ENCODE measurements around the gene CEP41. TPM values are rescaled to one million over a fixed set of nuclear protein-coding genes. Genes with fewer than 3 reads are reported as not detected.
A peak's percentile ranks its signal among the peaks of the same experiment; 100 is the strongest.

The CEP41 gene, protein sequence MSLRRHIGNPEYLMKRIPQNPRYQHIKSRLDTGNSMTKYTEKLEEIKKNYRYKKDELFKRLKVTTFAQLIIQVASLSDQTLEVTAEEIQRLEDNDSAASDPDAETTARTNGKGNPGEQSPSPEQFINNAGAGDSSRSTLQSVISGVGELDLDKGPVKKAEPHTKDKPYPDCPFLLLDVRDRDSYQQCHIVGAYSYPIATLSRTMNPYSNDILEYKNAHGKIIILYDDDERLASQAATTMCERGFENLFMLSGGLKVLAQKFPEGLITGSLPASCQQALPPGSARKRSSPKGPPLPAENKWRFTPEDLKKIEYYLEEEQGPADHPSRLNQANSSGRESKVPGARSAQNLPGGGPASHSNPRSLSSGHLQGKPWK
- 22.1 TPM for polyA plus RNA-seq (2013, experiment 1 of 2; ENCODE audit: insufficient read length)
- polyA plus RNA-seq (2013, experiment 2 of 2; ENCODE audit: insufficient read length), result 23.7 TPM

DNA sequence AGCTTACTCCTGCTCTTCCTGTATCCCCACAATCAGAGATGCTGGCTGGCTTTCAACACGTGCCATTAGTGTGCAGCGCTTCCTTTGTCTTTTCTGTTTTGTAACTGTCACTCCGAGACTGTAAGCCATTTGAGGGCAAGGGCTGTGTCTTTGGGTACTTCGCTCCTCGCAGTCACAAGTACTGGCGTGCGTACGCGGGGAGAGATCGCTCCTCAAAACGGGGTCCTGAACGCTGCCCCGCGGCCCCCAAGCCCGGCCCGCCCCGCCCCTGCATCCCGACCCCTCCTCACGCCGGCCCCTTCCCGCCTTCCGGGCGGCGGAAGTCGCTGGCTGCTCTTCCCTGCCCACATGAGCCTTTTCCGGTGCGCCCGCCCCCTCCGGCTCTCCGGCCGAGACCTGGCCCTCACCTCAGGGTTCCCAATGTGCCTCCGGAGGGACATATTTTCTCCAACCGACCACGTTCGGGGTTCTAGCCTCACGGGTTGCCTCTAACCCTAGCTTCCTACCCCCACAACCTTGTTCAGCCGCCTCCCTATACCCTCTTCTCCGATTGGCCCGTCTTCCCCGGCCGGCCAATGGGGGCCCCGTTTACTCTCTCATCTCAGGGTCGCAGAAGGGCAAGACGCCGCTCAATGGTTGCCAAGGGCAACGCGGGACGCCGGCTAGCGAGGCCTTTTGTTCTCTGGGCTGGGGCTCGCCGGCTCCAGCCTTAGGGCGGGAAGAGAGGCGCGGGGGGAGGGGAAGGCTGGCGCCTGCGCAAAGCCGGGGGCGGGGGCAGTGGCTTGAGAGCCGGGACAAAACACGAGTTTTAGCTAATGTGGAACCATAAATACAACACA, at the start of gene CEP41:
Gene CEP41, minus strand, starts transcription at position 490 of the 839 bp plus-strand sequence. Its CDS starts 50 bp downstream, at position 440.
- DNase-seq, result peak; percentile 99

DNA sequence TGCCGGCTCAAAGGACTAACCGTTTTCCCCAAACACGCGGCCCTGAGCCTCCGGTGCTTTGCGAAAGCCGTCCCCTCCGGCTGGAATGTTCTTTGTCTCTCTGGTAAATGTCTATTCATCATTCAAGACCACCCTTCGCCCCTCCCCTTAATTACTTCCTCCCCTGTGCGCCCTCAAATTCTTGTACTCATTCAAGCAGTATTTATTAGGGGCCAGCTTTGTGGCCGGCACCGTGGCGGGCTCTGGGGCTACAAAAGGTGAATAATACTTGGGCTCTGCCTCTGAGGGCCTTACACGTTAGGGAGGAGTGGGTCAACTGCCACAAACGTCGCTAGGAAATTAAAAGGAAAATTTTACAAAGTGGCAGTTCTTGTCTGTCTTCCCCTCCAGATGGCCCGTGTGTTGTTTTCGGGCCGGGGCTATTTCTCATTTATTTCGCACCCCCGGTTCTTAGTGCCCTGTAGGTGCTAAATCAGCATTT, 49.5 kb upstream of the CEP41 start:
- no peak for DNase-seq

DNA sequence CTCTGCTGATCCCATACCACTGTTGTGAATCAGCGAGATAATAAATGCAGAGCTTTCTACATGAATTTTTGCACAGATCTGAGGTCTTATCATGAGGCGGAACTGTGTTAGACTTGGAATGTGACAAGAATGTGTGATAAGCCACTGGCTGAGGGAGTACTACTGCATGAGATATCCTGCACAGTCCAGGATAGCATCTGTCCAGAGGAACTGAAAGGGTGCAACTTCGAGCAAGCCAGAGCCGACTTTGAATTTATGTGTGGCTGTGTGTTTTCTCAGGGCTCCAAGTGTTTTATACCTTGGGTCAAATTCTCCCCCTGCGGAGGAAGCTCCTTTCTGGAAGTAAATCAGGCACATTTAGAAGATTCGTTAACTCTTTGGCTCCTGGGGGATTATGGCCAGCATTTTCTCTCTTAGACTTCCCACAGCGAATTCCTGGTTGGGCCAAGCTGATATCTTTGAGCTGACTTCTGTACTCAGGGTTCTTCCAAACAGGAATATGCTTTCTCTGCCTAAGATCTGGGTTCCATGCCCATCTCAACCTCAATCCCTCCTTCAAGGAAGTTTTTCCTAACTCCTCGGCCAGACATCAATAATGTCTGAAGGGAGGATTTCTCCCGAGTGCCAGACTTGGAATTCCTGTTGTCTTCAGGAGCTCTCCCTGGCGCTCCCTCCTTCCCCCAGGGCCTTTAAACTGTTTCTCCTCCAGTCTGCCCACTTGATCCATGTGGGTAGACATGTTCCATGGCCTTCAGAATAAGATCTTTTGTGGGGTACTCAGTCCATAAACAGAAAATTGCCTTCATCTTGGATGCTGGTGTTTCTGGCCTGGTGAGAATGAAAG, 48.5 kb upstream of the CEP41 start:
- peak; percentile 80 for DNase-seq

DNA sequence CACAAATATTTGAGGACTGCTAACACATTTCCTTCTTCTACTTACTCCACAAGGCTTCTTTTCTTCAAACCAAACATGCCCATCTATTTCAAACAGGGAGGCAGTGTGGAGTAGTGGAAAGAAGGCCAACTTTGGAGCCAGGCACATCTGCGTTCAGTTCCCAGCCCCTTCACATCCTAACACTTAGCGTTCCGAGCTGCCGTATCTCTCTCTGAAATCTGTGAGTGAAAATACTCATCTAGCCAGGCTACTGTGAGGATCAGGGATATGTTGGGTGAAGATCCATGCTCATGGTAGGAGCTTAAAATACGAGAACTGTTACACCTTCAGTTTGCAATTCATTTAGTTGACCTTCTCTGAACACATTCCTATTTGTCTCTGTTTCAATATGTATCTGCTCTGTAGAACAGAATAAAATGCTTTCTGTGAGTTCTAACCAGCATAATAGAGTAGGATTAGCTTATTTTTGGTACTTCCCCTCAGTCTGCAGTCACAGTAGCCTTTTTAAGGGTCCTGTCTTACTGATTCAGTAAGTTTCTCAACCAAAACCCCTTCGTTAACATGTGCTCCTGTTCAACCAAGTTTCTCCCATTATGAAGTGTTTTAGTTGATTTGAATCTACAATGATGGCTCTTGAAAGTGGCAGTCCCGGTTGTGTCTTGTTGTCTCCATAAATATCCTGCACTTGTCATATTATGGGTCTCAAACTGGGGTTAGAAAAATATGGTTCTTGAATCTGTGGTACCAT, 47.8 kb upstream of the CEP41 start:
- no peak for DNase-seq

DNA sequence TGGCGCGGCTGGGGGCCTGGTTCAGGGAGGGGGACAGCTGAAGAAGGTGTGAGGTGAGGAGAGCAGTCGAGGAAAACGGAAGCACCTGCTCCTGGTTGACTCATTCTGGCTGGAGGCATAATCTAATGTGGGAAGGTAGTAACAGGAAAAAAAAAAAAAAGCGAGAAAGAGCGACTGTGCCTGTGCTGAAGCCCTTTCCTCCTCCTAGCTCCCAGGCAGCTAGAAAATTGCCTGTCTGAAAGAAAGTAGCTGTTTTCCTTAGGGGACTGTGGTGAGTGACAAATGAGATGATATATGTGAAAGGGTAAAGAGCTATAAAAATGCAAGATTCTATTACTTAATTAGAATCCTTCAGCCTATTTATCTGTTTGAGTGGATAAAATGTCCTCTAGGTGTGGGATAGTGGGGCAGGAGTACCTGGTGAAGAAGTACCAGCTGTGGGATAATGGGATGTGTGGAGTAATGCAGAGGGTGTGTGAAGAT, 46.2 kb upstream of the CEP41 start:
- no peak for DNase-seq

DNA sequence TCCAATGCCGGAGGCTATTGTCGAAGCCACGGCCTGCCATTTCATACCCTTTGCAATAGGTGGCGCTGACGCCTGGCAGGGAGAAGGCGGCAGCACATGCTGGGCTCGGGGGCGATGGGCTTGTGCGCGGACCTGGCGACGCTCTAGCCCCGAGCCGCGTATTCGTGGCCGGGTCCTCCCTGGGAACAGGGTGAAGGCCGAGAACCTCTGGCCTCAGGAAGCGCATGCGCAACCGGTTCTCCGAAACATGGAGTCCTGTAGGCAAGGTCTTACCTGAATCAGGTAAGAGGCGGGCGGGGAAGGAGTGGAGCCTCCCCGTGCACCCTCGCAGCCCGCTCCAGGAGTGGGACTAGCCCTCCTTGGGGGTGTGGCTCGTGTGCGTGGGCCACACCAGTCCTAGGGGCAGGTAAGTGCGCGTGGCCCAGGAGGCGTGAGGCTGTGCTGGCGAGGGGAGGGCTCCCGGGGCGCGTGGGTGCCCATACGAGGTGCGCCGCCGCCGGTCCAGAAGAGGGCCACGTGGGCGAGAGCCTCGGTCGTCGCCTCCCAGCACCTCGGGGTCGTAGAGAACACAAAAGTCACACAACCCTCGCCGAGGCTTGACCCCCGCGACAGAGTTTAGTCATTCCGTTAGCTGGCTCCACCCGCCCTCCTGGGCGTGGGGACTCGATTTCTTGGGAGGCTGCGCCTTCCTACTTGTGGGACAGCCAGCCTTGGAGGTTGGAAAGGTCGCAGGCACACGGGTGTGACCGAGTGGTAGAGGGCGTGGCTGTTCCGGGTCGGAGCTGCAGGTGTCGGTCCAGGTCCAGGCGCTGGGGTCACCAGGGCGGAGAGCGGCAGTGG, 45.5 kb upstream of the CEP41 start:
- no peak for DNase-seq

DNA sequence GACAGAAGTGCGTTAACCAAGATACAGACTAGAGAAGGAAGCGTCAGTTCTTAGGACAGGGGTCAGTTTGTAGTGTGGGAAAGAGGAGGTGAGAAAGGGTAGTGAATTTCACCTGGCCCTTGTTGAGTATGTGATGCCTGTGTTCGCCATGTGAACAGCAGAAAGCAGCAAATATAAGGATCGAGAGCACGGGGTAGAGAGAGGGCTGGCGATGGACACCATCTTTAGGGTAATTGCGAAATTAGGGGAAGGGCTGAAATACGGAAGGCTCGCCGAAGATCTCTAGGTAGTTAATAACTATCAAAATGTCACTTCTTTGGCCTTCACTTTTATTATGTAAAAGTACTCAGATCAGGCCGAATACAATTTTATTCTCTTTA, 44.9 kb upstream of the CEP41 start:
- DNase-seq, result no peak

DNA sequence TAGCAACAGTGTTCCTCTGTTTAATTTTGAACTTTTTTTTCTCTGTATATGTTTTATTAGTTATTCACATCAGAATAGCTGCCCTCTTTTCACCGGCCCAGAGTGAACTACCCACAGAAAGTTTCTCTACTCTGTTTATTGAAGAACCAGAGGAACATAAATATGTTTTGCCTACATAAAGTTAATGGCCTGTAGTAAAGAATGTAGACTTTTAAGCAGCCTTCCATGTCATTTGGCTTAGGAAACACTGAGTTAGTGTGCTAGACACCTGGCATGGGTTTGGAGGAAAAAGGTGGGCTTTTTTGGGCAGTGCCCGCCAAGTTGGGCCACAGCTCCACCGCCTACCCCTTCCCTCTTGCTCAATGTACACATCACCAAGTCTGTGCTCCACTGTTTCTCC, 42.2 kb upstream of the CEP41 start:
- DNase-seq, result no peak

DNA sequence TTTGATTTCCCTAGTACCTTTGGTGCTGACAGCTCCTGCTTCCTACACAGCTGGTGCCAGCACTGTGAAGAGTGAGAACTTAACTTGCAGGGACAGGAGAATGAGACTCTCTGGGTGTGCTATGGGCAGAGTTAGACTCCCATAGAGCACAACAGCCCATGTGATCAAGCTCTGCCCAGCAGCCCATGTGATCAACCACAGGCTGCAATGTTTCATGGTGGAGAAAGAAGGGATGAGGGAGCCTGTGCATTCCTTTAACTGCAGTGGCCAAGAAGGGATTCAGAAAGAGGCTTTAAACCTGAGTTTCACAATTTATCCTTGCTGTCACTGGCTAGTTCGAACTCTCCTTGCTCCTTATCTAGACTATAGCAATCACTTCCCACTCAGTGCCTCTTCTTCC, 41.1 kb upstream of the CEP41 start:
- peak; percentile 51 for DNase-seq

DNA sequence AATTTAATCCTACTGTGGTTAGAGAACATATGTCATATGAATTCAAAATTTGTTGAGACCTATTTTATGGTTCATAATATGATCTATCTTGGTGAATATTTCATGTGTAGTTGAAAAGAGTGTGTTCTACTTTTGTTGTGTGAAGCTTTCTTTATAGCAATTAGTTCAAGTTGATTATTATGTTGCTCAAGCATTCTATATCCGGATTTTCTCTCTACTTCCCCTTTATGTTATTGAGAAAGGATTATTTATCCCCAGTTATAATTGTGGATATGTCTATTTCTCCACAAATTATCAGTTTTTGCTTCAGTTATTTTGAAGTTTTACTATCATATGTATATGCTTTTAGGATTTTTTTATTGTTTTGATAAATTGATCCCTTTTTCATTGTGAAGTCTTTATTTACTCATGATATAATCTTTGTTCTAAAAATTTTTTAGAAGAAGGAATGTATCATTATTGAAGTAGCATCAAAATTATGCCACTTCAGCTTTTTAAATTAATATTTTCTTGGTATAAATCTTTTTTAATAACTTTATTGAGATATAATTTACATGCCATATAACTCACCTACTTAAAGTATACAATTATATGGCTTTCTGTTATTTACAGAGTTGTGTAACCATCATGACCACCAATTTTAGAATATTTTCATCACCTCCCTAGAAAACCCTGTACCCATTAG, 39.0 kb upstream of the CEP41 start:
- no peak for DNase-seq

DNA sequence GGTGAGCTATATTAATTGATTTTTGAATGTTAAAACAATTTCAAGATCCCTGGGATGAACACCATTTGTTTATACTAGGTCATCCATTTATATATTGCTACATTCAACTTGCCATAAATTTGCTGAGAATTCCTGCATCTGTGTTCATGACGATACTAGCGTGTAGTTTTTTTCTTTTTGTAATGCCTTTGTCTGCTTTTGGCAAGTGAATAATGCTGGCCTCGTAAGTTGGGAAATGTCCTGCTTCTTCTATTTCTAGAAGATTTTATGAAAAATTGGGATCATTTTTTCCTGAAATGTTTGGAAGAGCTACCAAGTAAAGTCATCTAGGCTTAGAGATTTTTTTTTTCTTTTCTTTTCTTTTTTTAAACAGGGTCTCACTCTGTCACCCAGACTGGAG, 38.2 kb upstream of the CEP41 start:
- DNase-seq, result no peak

DNA sequence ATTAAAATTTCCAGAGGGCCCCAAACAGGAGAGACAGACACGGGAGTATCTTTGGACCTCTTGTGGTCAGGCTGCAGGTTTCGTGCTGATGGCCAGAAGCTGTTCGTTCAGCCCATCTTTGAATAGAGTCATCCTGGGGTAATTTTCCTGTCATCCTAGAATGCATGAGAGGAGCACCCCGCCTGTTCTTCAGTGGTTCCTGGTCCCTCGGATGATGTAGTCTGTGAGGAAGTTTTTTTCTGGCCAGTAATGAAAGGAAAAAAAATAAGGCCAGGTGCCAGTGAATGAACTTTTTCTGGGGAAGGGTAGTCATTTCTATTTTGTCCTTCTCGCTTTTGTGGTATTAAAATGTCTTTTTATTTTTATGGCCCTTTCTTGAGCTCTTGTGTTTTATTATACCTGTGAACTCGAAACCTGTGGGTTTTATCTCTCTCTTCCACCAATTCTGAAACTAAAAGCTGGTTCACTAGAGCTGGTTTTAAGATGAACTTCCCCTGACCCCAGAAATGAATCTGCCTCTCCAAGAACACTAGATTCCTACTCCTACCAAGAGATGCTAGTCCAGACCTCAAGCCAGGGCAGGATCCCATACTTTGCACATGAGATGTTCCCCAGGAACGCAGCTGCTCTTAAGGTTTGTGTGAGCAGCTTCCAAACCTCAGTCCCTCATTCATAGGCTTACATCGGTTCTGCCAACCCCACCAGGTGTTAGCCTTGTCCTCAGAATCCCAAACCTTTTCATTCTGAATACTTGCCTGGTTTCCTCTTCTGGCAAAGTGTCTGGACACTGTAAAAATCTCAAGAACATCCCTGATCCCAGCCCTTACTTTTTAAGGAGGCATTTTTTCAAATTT, 35.7 kb upstream of the CEP41 start:
- no peak for DNase-seq

DNA sequence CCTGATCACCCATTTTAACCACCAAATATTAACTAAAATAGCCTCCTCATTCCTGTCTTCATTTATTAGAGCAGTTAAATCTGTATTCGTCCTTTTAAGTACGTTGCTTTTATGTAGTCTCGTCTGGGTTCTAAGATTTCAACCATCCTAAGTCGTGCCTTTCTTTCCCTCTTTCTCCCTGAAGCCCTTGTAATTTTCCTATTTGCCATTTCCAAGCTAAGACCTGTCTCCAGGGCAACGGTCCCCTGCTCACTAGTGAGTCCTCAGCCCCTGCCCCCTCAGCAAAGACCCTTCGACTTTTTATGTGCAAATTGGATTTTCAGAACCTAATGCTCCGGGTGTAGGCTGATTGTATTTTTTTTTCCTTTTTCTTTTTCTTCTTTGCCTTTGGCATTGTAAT, 35.0 kb upstream of the CEP41 start:
- no peak for DNase-seq

DNA sequence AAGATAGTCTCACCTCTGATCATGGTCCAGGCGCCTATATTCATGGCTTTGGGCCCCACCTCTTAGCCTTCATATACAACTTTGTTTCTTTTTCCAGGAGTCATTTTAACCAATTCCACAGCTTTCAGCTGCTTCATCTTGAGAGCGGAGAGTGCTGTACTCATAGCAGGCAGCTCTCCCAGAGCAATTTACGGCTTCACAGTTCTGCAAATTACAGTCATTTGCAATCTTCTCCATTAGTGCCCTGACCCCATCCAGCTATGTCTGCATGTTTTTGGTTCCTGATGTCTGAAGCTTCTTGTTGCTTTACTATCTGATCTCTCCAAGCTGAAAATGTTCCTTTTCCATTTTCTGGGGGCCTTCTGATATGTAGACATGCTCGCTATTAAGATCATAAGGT, 33.1 kb upstream of the CEP41 start:
- DNase-seq, result no peak

DNA sequence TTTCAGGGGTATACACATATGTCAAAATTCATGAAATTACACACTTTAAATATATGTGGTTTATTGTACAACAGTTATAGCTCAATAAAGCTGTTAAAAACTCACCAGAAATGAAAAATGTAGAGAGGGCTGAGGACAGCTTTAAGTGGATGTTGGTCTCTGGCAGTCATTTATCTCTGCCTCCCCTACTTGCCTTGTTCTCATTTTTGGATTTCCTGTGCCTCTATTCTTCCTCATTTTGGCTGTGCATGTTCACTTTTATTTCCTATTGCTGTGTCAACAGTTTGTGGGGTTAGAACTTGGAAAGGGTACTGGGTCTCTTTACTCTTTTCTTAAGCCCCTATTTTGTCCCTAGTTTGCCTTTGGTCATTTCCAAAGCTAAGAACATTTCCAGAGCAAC, 32.5 kb upstream of the CEP41 start:
- DNase-seq, result no peak

DNA sequence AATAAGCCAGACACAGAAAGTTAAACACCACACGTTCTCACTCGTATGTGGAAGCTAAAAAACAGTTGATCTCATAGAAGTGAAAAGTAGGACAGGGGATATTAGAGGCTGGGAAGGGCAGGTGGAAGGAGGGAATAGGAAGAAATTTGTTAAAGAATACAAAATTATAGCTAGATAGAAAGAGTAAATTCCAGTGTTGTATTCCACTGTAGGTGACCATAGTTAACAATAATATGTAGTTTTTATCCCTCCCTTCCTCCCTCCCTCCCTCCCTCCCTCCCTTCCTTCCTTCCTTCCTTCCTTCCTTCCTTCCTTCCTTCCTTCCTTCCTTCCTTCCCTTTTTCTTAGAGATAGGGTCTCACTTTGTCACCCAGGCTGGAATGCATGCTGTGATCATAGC, 31.2 kb upstream of the CEP41 start:
- no peak for DNase-seq

DNA sequence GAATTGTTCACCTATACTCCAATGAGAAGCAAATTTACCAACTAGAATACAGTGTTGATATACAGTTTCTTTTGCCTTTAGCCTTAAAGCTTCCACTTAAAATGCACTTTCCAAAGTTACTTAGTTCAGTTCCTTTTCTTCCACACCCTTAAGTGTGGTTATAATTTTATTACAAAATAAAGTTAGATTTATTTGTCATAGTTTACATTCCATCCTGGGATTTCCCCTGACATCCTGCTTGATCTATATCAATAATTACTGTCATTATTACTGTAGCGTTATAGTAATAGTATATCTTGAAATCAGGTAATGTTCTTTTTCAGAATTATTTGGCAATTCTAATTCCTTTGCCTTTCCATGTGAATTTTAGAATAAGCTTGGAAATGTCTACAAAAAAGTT, 27.8 kb upstream of the CEP41 start:
- DNase-seq, result no peak

DNA sequence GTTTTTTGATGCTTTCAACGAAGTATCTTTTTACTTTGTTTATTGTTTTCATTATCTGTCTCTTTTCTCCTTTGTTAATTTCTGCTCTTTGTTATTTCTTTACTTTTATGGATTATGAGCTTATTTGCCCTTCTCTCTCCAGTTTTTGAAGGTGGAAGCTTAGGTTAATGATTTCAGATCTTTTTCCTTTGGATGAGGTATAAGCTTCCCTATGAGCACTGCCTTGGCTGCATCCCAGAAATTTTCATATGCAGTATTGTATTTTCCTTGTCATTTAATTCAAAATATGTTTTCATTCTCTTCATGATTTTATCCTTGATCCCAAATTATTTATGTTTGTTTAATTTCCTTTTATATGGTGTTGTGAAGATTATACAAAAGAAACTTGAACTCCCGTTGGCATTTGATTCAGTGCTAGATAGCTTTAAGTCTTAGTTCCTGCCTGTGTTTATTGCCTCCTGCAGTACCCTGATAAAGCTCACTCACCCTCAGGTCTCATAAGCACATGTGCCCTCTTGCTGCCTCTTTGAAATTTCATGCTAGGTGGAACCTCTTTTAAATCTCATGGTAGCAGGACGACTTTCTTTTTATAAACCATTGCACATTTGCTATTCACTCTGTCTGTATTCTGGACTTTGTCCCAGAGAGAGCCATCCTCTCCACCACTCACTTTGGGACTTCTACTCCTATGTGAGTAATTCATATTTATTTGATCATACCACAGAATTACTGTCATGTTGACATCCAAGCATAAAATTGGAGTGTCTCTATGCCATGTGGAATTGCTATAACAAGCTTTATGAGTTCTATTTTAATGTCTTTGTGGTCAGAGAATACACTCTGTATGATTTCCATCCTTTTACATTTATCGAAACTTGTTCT, 23.0 kb upstream of the CEP41 start:
- DNase-seq, result no peak

Data from fibroblast of skin of scalp (primary cell).